Neural crest cell (in vitro differentiated cells): ENCODE results near the gene CHST14. TPM values are rescaled to one million over a fixed set of nuclear protein-coding genes. Genes with fewer than 3 reads are reported as not detected.

ENCODE experiments used
- DNase-seq: peaks from one replicate; pipeline ENCODE4 v3.0.0; 2021; ENCODE audit warnings: low read depth, mixed read lengths, low spot score
- H3K27ac Mint-ChIP-seq: one replicate; pipeline ENCODE4 v1.8.0; 2021; ENCODE audit warnings: mild to moderate bottlenecking, mixed read lengths; ENCODE audit not compliant: unreplicated experiment
- H3K27me3 Mint-ChIP-seq: 2 replicates; pipeline ENCODE4 v1.8.0; 2021; ENCODE audit warnings: low read depth, mild to moderate bottlenecking, mixed read lengths
- H3K36me3 Mint-ChIP-seq: 2 replicates; pipeline ENCODE4 v1.8.0; 2021; ENCODE audit warnings: low read depth, mild to moderate bottlenecking, mixed read lengths
- H3K4me1 Mint-ChIP-seq: 2 replicates; pipeline ENCODE4 v1.8.0; 2021; ENCODE audit warnings: mixed read lengths
- H3K4me3 Mint-ChIP-seq: one replicate; pipeline ENCODE4 v1.8.0; 2021; ENCODE audit warnings: mild to moderate bottlenecking, mixed read lengths
- H3K9me3 Mint-ChIP-seq: 2 replicates; pipeline ENCODE4 v1.8.0; 2021; ENCODE audit warnings: mixed read lengths
- total RNA-seq: library from RNA; stranded (reverse); gene quantifications from 2 replicates; pipeline ENCODE4 v1.2.1, GENCODE V29; 2021
- TF ChIP-seq, protein P1 (sequence below): fragments of 200-600 bp; sonication (generic); conservative IDR thresholded peaks from 2 replicates; pipeline ENCODE4 v1.5.0; 2021; ENCODE audit warnings: antibody characterized with exemption, mild to moderate bottlenecking

Gene CHST14
- total RNA-seq, 1 donor from 2014 or later = 37.1 TPM

DNA sequence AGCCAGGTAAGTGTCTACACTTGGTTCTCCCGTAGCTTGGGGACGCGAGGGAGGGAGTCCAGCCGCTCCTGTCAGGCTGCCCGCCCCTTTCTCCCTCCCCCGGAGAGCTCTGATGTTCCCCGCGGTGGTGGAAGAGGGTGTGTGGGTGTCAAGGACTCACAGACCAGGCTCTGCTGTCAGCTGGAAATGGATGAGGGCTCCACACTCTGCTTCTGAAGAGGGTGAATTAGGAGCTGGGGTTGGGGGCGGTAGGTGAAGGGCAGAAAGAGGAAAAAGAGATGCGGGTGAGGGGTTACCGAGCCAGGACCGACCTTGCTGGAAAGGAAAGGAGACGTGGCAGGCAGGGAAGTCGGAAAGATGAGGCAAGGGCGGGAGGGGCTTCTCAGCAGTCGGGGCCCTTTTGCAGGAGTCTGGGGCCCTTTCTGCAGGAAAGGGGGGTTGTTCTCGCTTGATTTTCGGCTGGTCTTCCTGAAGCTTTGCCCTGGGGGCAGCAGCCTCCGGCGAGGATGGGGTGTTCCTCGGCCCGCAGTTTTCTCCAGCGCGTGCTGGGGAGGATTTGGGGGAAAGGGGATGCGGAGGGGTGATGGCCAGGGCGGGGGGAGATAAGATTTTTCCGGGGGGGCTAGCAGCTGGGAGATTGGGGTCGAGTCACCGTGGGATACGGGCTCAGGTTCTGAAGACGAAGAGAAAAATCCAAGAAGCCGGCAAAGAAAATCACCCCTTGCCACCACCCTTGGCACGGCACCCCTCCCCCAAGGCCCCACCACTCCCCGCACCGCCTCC, 30.6 kb upstream of the CHST14 start:
- Mint-ChIP-seq H3K9me3 (no peaks in the 10 kb centered on the region), H3K4me3 (peak overlapping the region; percentile 93), H3K27ac (no peak overlapping the region), H3K36me3 (no peaks in the 10 kb centered on the region), H3K27me3 (peaks cover 72% of the 10 kb centered on the region), H3K4me1 (peaks cover 64% of the 10 kb centered on the region)
- TF ChIP-seq, protein P1, sequence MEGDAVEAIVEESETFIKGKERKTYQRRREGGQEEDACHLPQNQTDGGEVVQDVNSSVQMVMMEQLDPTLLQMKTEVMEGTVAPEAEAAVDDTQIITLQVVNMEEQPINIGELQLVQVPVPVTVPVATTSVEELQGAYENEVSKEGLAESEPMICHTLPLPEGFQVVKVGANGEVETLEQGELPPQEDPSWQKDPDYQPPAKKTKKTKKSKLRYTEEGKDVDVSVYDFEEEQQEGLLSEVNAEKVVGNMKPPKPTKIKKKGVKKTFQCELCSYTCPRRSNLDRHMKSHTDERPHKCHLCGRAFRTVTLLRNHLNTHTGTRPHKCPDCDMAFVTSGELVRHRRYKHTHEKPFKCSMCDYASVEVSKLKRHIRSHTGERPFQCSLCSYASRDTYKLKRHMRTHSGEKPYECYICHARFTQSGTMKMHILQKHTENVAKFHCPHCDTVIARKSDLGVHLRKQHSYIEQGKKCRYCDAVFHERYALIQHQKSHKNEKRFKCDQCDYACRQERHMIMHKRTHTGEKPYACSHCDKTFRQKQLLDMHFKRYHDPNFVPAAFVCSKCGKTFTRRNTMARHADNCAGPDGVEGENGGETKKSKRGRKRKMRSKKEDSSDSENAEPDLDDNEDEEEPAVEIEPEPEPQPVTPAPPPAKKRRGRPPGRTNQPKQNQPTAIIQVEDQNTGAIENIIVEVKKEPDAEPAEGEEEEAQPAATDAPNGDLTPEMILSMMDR = no peak
- DNase-seq = peak; percentile 18

DNA sequence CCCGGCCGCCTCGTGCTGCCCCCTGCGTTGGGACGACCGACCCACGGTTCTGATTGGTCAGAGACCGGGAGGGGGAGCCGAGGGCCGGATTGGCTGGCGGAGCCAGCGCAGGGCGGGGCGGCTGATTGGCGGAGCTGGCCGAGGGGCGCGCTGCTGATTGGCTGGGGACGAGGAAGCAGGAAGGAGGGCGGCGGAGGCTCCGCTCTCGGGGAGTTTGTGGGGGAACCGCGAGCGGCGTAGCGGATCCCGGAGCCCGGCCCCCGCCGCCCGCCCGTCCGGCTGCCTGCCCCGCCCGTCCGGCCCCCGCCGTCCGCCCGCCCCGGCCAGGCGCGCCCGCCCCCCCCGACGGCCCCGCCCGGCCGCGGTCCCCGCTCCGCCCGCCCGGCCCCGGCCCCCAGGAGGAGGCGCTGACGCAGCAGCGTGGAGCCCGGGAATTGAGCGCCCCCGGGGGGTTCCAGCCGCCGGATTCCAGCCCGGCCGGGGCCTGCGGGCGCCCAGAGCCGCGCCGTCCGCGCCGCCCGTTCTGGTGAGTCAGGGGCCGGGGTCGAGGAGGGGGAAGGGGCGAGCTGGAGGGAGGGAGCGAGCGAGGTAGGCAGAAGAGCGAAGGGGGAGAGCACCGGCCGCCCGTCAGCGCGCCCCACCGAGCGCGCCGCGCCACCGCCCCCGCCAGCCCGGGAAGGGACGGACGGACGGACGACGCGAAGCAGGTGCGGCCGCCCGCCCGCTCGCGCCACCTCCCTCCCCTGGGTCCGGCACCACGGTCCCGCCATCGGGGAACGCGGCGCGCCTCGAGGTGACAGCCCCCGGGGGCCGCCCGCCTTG, 29.8 kb upstream of the CHST14 start, which contains the start of gene BAHD1:
BAHD1 (plus strand) TSS at position 211 of the 822 bp plus-strand sequence. CDS start 17,512 bp downstream, outside the sequence.
- no peaks in the 10 kb centered on the region for H3K36me3 Mint-ChIP-seq
- peak within 1 kb of the TSS; percentile 62 for H3K27ac Mint-ChIP-seq
- peaks cover 64% of the 10 kb centered on the region for H3K27me3 Mint-ChIP-seq
- H3K4me3 Mint-ChIP-seq = peak within 1 kb of the TSS; percentile 95
- H3K4me1 Mint-ChIP-seq = peaks cover 67% of the 10 kb centered on the region
- TF ChIP-seq, protein P1 = peak; percentile 25
- DNase-seq = peak; percentile 95
- no peaks in the 10 kb centered on the region for H3K9me3 Mint-ChIP-seq

DNA sequence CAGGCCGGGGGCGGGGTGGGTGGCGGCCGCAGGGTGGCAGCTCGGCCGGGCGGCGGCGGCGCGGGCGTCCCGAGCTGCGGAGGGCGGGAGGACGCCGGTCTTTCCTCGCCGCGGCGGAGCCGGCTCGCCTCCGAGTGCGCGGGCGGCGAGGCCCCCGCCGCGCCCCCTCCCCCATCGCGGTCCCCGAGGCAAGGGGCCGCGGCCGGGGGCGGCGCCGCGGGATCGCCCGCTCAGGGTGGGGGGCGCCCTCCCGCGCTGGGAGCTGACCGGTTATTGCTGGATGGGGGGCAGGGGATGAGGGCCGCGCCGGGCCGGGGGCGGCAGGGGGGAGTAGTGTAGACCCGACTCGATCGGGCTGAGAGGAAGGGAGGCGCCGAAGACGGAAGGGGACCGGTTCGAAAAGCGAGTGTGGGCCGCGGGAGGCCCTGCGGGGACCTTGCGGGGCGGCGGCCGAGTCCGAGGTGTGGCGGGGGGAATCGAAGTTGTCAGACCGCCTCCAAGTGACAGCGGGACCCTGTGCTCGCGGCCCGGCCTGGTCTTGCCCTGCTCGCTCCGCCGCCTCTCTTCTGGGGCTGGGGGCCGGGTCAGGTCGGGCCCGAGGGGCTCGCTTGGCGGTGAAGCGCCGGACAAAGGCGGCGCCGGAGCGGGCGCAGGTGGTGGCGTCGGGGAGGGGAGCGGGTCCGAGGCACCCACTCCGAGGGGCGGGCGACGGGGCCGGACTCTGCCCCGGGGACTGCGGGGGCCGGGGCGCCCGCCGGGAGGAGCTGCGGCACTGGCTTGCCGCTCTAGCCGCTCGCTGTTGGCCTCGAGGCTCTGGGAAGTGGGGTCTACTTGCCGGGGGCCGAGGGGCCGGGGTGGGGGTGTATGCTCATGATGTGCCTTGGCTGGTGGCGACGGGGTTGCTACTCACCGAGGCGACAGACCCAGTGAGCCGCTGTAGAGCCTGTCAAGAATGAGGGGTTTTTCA, 28.9 kb upstream of the CHST14 start:
- TF ChIP-seq, protein P1 = no peak
- Mint-ChIP-seq H3K27me3 (peaks cover 56% of the 10 kb centered on the region), H3K27ac (peak overlapping the region; percentile 62), H3K36me3 (no peaks in the 10 kb centered on the region), H3K9me3 (no peaks in the 10 kb centered on the region), H3K4me3 (peak overlapping the region; percentile 95), H3K4me1 (peaks cover 63% of the 10 kb centered on the region)
- DNase-seq = peak; percentile 44

DNA sequence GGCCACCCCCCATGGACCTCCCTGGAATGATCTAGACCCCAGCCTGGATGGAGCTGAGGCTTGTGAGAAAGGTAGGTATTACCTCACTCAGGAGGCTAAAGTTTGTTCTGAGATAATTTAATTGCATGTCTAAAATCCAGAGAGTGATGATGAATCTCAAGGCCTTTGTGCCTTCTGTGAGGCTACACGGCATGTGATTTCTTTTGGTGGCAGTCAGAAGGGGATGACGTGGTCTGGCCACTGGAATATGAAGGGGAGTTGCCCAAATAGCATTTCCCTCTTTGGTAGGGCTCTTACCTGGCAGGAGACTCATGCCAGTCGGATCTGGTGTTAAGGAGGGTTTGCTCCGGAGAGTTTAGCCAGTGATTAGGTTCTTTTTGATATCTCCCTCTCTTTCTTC, 27.5 kb upstream of the CHST14 start:
- Mint-ChIP-seq H3K27me3 (peaks cover 42% of the 10 kb centered on the region), H3K27ac (no peak overlapping the region), H3K4me3 (peak overlapping the region; percentile 95), H3K4me1 (peaks cover 58% of the 10 kb centered on the region), H3K36me3 (no peaks in the 10 kb centered on the region), H3K9me3 (no peaks in the 10 kb centered on the region)
- no peak for DNase-seq
- TF ChIP-seq, protein P1 = no peak

DNA sequence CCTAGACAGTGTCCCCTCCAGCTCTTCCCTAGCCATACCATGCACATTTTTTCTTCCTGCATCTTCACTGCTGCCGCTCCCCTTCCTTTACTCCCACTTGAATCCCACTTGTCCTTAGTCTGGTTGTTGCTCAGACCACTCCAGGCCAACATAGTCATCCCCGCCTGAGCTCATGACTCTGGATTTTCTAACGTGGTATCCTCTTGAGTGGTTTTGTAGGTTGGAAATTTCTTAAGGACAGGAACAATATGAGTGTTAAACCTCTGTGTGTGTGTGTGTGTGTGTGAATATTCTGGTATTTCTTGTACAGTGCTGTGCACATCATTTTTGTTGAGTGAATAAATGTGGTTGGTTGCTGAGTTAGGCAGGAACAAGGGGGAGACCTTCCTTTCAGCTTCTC, 26.9 kb upstream of the CHST14 start:
- Mint-ChIP-seq H3K27me3 (peaks cover 36% of the 10 kb centered on the region), H3K9me3 (no peaks in the 10 kb centered on the region), H3K27ac (no peak overlapping the region), H3K4me1 (peaks cover 54% of the 10 kb centered on the region), H3K4me3 (peak overlapping the region; percentile 95), H3K36me3 (no peaks in the 10 kb centered on the region)
- TF ChIP-seq, protein P1 = no peak
- no peak for DNase-seq
